ENCODE data around the gene MORN3.

The MORN3 gene

DNA sequence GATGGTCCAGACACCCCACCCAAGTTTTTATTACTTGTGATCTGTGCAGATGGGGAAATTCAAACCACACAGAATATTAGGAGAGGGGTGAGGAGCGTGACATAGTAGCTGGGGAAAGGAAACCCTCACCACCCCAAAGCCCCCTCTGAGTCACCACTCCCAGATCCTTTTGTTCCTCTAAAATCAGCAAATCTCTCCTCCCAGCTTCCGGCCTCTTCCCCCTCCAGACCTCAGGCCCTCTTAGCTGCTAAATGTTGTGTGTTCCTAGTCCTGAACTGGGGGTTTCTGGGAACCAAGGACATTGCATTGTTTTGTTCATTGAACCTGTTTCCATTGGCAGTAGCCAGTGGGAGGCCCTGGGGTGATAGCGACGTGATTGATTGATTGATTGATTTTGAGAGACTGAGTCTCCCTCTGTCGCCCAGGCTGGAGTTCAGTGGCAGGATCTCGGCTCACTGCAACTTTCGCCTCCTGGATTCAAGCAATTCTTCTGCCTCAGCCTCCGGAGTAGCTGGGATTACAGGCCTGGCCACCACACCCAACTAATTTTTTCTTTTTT lies 49.0 kb downstream of the MORN3 start:
- no peak for DNase-seq
- intact Hi-C loops (cut with DNase I), result no loop called here

DNA sequence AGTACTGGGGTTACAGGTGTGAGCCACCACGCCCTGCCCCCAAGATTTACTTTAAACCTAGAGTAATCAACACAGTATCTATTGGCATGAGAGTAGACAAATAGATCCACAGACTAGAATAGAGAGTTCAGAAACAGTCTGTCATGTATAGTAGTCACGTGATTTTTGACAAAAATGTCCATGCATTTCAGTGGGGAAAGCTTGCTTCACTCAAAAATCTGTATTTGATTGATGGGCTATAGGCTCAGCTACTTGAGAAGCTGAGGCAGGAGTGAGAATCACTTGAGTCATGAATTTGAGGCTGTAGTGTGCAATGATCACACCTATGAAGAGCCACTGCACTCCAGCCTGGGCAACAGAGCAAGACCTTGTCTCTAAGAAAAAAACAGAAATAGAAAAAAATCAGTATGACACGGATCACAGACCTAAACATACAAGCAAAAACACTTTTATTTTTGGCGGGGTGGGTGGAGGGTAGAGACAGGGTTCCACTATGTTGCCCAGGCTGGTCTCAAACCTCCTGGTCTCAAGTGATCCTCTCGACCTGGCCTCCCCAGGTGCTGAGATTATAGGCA lies 50.7 kb downstream of the MORN3 start:
- DNase-seq, result no peak
- intact Hi-C loops (cut with DNase I), result no loop called here

- intact Hi-C loops (cut with DNase I), result no loop called here
- DNase-seq, result no peak
These were observed 54.5 kb downstream of the MORN3 start for GRCh38 chr12:121614872-121615467.

GRCh38 chr12:121613462-121613861 lies 56.0 kb downstream of the MORN3 start:
- intact Hi-C loops (cut with DNase I), result no loop called here
- DNase-seq, result no peak

DNA sequence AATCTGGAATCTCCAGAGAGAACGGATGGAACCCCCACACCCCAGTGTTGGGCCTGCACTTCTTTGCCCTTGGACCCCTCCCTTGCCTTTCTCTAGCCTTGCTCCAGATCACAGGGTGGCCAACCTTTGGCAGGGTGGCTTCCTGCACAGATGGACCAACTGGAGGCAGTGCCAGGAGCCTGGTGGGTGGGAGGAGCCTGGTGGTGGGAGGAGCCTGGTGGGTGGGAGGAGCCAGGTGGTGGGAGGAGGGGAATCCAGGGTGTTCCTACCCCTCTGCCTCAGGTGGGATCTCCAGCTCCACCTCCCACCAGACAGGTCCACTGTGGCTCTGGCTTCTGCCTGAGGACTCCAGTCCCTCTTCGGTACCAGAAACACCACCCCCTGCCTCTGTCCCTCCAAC lies 58.1 kb downstream of the MORN3 start:
- DNase-seq, result no peak
- intact Hi-C loops (cut with DNase I), result no loop called here

DNA sequence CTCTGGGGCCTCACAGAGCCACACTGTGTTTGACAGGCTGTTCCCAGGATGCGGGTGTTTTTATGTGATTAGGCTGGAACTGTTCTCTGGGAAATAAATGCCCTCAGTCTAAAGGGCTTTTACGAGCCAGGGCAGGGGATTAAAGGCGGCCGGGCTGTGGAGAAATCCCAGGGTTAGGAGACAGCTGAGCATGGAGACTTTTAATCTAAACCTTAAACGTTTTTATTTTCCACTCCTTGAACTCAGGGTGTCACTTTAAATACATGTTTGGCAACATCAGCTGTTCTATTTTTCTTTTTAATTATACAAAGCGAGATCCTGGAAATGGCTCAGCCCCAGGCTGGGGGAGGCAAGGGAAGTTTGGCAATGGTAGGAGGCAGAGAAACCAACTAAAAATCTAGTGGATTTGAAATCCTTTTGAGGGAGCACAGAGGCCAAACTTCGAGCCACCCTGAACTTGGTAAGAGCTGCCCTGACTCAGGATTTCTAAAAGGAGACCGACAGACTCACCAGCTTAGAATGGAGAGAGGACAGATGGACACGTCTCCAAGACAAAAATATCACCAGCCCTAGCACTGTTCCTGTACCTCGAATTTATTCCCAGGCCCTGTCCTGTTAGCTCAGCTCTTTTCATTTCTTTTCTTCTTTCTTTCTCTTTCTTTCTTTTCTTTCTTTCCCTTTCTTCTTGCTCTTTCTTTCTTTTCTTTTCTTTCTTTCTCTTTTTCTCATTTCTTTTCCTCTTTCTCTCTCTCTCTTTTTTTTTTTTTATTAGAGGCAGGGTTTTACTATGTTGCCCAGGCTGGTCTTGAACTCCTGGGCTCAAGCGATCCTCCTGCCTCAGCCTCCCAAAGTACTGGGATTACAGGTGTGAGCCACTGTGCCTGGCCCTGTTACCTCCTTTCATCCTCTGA lies 59.0 kb downstream of the MORN3 start:
- intact Hi-C loops (cut with DNase I), result no loop called here
- DNase-seq, result peak in 4 of 42 donors; percentile 18 to 40 (median 22)

DNA sequence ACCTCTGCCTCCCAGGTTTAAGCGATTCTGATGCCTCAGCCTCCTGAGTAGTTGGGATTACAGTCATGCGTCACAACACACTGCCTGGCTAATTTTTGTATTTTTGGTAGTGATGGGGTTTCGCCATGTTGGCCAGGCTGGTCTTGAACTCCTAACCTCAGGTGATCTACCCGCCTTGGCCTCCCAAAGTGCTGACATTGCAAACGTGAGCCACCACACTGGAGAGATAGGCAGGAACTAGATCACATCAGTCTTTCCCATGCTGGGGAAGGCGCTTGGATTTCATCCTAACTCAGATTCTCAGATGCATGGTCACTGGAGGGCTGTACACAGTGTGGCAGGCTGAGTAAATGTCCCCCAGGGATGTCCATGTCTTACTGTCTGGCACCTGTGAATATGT lies 61.2 kb downstream of the MORN3 start:
- no peak for DNase-seq
- intact Hi-C loops (cut with DNase I), result no loop called here

DNA sequence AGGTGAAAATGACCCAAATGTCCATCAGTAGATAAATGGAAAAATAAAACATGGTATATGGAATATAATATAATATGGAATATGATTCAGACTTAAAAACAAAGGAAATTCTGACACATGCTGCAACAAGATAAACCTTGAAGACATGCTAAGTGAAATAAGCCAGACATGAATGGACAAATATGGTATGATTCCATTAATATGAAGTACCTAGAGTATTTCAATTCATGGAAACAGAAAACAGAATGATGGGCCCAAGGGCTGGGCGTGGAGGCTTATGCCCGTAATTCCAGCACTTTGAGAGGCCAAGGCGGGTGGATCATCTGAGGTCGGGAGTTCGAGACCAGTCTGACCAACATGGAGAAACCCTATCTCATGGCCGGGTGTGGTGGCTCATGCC lies 65.9 kb downstream of the MORN3 start:
- DNase-seq, result no peak
- intact Hi-C loops (cut with DNase I), result no loop called here

- no peak for DNase-seq
- intact Hi-C loops (cut with DNase I), result no loop called here
These were observed 66.7 kb downstream of the MORN3 start for GRCh38 chr12:121602766-121603165.

- intact Hi-C loops (cut with DNase I), result no loop called here
- no peak for DNase-seq
These were observed 68.6 kb downstream of the MORN3 start for GRCh38 chr12:121600702-121601336.

Measured in head of caudate nucleus (tissue), 42 donors.